Muscle layer of duodenum (tissue), 2 donors: Measurements from ENCODE around the gene ULK4.

ENCODE experiments used
- H3K27ac ChIP-seq: one replicate; pipeline ENCODE4 v1.7.0; 2013; ENCODE audit warnings: mild to moderate bottlenecking, low read length
- H3K27me3 ChIP-seq: one replicate; pipeline ENCODE4 v1.7.0; 2013; ENCODE audit warnings: low read depth, mild to moderate bottlenecking, control low read depth, low read length
- H3K36me3 ChIP-seq, 2 donors: one replicate each; pipeline ENCODE4 v1.7.0; 2013; ENCODE audit warnings: low read length in 2 of 2, control low read depth in 1 of 2, mild to moderate bottlenecking in 1 of 2; ENCODE audit not compliant: insufficient read depth in 2 of 2, control insufficient read depth in 1 of 2
- H3K4me1 ChIP-seq, 2 donors: one replicate each; pipeline ENCODE4 v1.7.0; 2013; ENCODE audit warnings: low read length in 2 of 2, mild to moderate bottlenecking in 2 of 2, control low read depth in 1 of 2, moderate library complexity in 1 of 2; ENCODE audit not compliant: insufficient read depth in 2 of 2, control insufficient read depth in 1 of 2
- H3K4me3 ChIP-seq, 2 donors: one replicate each; pipeline ENCODE4 v1.7.0; 2013; ENCODE audit warnings: low read length in 2 of 2, low read depth in 1 of 2, mild to moderate bottlenecking in 1 of 2
- H3K9me3 ChIP-seq, 2 donors: one replicate each; pipeline ENCODE4 v1.7.0; 2013; ENCODE audit warnings: low read length in 2 of 2, control low read depth in 1 of 2, mild to moderate bottlenecking in 1 of 2; ENCODE audit not compliant: control insufficient read depth in 1 of 2
- donor health status: healthy.

Gene ULK4

DNA sequence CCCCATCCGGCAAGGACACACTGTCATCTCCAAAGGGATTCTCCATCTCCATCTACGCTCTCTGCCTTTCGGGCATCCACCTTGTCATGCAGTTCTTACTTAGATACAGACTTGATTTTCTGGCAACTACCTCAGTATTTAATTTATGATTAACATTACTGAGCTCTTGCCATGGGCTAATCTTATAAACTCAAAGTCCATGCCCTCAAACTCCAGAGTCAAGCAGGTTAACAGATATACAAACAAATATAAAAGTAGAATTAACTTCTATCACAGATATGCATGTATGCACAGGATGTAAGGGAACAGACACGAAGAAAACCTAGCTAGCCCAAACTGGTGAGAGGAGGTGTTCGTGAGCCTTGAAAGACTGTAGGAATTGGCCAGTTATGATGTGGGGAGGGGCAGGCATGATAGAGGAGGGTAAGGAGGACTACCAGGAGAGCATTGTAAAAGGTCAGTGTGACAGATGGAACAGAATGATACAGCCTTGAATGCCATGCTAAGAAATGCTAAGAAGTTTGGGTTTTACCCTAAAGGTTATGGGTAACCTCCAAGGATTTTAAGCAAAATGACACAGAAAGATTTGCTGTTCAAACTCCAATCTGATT, 334.3 kb downstream of the ULK4 start:
- no peak overlapping the region for H3K4me3 ChIP-seq
- no peak overlapping the region for H3K27ac ChIP-seq
- no peaks in the 10 kb centered on the region for H3K27me3 ChIP-seq
- no peaks in the 10 kb centered on the region for H3K4me1 ChIP-seq
- no peaks in the 10 kb centered on the region for H3K36me3 ChIP-seq
- no peaks in the 10 kb centered on the region for H3K9me3 ChIP-seq

DNA sequence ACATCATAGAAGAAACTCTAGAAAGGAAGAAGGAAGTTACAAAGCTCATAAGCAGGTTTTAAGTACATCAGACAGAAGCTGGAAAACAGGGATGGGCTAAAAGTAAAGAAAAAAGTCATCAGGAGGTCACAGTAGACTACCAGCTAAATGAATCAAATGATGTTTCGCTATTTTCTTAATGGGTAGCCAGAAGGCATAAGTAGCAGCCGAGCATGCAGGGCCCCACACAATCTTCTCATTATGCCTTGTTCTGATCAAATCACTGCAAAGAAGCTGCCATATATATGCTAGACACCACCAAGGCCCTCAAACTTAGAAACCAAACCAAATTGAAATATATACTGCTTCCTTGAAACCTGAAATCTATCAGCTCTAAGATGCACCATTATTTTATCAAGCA, 349.1 kb downstream of the ULK4 start:
- no peaks in the 10 kb centered on the region for H3K36me3 ChIP-seq
- H3K4me1 ChIP-seq: no peaks in the 10 kb centered on the region
- H3K27ac ChIP-seq: no peak overlapping the region
- no peaks in the 10 kb centered on the region for H3K9me3 ChIP-seq
- no peaks in the 10 kb centered on the region for H3K27me3 ChIP-seq
- H3K4me3 ChIP-seq: no peak overlapping the region

DNA sequence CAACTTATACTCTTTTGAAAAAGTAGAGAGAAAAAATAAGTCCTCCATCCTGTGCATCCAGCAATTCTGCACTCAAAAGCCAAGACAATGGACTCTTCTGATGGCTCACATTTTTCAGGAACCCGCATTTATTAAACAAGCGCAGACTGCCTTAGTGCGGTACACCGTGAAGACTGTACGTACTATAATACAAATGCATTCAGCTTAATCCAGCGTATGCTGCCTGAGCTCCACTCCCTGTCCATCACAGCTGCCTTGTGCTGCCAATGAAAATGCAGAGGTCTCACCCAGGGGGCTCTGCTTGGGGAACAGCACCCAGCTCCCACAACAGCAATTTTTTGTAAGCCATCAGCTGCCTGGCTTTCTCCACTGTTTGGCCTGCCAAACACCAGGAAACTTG, 350.9 kb downstream of the ULK4 start:
- no peak overlapping the region for H3K4me3 ChIP-seq
- H3K36me3 ChIP-seq: no peaks in the 10 kb centered on the region
- H3K27me3 ChIP-seq: no peaks in the 10 kb centered on the region

DNA sequence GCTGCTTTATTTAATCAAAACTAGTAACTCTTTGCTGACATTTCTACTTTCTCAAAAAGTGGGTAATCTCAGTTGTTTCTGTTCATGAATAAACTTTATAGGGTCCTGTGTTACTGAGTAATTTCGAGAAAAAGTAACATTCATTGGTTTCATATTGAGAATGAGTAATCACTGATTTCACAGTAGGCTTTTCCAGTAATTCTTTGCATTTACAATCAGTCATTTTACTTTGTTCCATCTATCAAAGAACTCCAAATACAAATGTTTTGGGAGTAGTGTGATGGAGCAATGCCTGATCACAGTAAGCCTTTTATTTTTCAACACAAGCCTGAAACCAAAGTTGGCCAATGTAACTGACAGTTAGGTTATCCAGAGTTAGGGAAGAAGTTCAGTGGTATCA, 353.6 kb downstream of the ULK4 start:
- Histone ChIP-seq H3K36me3 (no peaks in the 10 kb centered on the region), H3K4me1 (no peaks in the 10 kb centered on the region), H3K9me3 (no peaks in the 10 kb centered on the region), H3K4me3 (no peak overlapping the region), H3K27me3 (no peaks in the 10 kb centered on the region), H3K27ac (no peak overlapping the region)

More for the DNA sequence above, 350.9 kb downstream of the ULK4 start:
- Histone ChIP-seq H3K4me1 (no peaks in the 10 kb centered on the region), H3K27ac (no peak overlapping the region), H3K9me3 (no peaks in the 10 kb centered on the region)

DNA sequence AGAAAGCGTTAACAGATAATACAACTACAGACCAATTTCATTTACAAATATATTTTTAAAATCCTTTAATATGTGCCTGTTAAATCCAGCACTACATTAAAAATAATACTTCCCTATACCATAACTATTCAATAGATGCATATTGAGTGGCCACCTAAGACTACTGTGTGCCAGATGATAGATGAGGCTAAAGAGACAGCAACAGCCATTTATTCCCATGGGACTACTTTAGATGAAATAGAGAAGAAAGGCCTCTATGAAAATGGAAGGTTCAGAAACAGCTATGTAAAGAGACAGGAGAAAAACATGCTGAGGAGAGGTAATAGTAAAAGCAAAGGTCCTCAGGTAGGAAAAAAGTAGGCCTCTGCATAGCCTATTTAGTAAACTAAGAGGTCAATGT, 358.1 kb downstream of the ULK4 start:
- Histone ChIP-seq H3K36me3 (no peaks in the 10 kb centered on the region), H3K27me3 (no peaks in the 10 kb centered on the region), H3K9me3 (no peaks in the 10 kb centered on the region), H3K4me3 (no peak overlapping the region), H3K27ac (no peak overlapping the region), H3K4me1 (no peaks in the 10 kb centered on the region)

DNA sequence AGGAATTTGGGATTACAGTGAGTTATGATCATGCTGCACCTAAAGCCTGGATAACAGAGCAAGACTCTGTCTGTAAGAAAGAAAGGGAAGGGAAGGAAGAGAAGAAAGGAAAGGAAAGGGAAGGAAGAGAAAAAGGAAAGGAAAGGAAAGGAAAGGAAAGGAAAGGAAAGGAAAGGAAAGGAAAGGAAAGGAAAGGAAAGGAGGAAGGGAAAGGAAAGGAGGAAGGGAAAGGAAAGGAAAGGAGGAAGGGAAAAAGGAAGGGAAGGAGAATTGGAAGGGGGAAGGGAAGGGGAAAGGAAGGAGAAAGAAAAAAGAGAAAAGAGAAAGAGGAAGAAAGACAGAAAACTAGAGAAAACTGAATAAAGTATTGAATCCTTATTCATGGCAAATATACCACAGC, 359.8 kb downstream of the ULK4 start:
- Histone ChIP-seq H3K27ac (no peak overlapping the region), H3K36me3 (no peaks in the 10 kb centered on the region), H3K4me1 (no peaks in the 10 kb centered on the region), H3K27me3 (no peaks in the 10 kb centered on the region), H3K9me3 (no peaks in the 10 kb centered on the region), H3K4me3 (no peak overlapping the region)

DNA sequence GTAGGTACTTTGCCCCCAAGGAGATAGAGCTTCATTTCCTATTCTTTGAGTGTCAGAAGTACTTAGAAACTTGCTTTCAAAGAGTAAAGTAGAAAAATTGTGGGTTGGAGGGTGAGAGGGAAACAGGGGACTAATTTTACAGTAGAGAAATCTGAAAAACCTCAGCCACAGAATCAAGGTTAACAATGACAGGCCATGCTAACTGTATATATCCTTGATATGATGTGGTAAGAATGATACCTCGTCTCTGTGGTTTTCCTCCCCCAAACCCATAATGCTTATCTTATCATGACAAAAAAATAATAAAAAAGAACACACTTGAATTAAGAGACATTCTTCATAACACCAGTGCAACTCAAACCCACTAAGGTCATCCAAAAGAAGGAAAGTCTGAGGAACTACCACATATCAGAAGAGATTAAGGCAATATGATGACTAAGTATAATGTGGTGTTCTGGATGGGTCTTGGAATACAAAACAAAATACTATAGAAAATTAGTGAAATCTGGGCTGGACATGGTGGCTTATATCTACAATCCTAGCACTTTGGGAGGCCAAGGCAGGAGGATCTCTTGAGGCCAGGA, 360.4 kb downstream of the ULK4 start:
- H3K27me3 ChIP-seq: no peaks in the 10 kb centered on the region
- H3K9me3 ChIP-seq: no peaks in the 10 kb centered on the region
- H3K4me3 ChIP-seq: no peak overlapping the region
- no peaks in the 10 kb centered on the region for H3K4me1 ChIP-seq
- H3K36me3 ChIP-seq: no peaks in the 10 kb centered on the region
- H3K27ac ChIP-seq: no peak overlapping the region

DNA sequence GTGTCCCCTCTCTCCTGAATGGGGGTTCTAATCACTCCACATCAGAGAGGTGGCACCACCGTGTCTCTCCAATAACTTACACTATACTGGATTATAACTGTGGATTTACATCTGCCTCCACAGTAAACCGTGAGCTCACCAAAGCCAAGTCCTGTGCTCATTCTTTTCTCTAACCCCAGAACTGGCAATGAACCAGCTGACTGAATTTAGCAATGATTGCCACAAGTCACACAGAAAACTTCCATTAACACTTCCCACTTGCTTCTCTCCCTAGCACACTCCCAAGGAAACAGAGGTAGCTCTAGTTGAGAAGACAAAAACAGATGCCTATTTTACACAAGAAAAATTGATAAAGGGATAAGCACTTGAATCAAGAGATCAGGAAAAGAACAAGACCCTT, 361.3 kb downstream of the ULK4 start:
- H3K9me3 ChIP-seq: no peaks in the 10 kb centered on the region
- no peak overlapping the region for H3K27ac ChIP-seq
- H3K4me1 ChIP-seq: no peaks in the 10 kb centered on the region
- no peaks in the 10 kb centered on the region for H3K27me3 ChIP-seq
- H3K36me3 ChIP-seq: no peaks in the 10 kb centered on the region
- no peak overlapping the region for H3K4me3 ChIP-seq

DNA sequence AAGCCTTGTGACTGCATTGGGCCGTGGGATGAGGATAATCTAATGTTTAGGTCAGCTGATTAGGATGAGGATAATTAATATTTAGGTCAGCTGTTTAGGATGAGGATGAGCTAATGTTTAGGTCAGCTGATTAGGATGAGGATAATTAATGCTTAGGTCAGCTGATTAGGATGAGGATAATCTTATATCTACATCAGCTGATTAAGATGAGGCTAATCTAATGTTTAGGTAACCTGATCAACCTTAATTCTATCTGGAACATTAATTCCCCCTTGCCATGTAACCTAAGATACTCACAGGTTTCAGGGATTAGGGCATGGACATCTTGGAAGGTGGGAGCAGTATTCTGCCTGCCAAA, 362.8 kb downstream of the ULK4 start:
- Histone ChIP-seq H3K4me1 (no peaks in the 10 kb centered on the region), H3K27me3 (no peaks in the 10 kb centered on the region), H3K27ac (no peak overlapping the region), H3K9me3 (no peaks in the 10 kb centered on the region), H3K4me3 (no peak overlapping the region), H3K36me3 (no peaks in the 10 kb centered on the region)

DNA sequence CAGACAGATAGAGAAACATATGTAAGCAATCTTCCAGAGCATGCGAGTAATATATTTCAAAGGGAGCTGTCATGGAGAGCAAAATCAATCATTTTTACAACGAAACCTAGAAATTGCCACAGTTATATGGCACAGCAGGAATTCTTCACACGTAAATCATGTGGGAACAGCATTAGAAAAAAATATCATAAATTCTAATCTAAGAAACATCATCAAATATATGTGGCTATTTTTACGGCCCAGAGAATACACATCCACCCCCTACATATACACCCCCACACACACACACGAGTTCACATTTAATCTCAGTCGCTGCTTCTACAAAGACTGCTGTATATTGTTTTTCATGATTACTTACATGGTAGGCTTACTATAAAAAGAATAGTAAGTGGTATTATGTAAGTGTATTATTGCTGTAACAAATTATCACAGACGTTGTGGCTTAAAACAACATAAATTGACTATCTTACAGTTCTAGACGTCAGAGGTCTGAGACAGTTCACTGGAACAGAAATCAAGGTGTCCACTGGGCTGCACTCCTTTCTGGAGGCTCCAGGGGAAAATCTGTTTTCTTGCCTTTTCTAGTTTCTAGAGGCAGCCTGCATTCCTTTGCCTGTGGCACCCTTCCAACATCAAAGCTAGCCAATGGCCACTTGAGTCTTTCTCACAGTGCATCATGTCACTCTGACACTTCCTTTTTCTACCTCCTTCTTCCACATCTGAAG, 363.3 kb downstream of the ULK4 start:
- H3K27me3 ChIP-seq: no peaks in the 10 kb centered on the region
- no peak overlapping the region for H3K27ac ChIP-seq
- H3K4me1 ChIP-seq: no peaks in the 10 kb centered on the region
- H3K4me3 ChIP-seq: no peak overlapping the region
- H3K9me3 ChIP-seq: no peaks in the 10 kb centered on the region
- no peaks in the 10 kb centered on the region for H3K36me3 ChIP-seq

DNA sequence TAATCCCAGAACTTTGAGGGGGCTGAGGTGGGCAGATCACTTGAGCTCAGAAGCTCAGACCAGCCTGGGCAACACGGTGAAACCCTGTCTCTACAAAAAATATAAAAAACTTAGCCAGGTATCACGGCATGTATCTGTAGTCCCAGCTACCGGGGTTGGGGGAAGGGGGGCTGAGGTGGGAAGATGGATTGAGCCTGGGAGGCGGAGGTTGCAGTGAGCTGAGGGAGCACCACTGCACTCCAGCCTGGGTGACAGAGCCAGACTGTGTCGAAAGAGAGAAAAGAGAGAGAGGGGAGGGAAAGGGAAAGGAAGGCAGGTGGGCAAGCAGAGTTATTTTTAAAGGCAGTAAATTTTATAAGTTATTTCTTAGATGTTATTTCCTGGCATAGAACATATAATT, 368.1 kb downstream of the ULK4 start:
- Histone ChIP-seq H3K27me3 (no peaks in the 10 kb centered on the region), H3K27ac (no peak overlapping the region), H3K4me1 (no peaks in the 10 kb centered on the region), H3K4me3 (no peak overlapping the region), H3K9me3 (no peaks in the 10 kb centered on the region), H3K36me3 (no peaks in the 10 kb centered on the region)
